HG02938 (cell line): ENCODE data around the gene AMBRA1.
"Not testable (repeated sequence)": the region's sequence is repeated elsewhere in the genome, so short reads cannot be mapped to it uniquely, and the experiment has no call there.

ENCODE experiments used
- ATAC-seq: cut with Tn5 transposase; IDR thresholded peaks from one replicate; pipeline ENCODE4 v1.9.1; 2021; ENCODE audit warnings: mild to moderate bottlenecking, moderate library complexity; ENCODE audit not compliant: unreplicated experiment

The AMBRA1 gene

GRCh38 chr11:46534711-46535110 lies 59.1 kb downstream of the AMBRA1 start:
- ATAC-seq: no peak

GRCh38 chr11:46533396-46534100 lies 60.3 kb downstream of the AMBRA1 start:
- no peak for ATAC-seq

GRCh38 chr11:46529928-46530574 lies 63.8 kb downstream of the AMBRA1 start:
- ATAC-seq: no peak

GRCh38 chr11:46529095-46529905 lies 64.5 kb downstream of the AMBRA1 start:
- peak; percentile 66 for ATAC-seq

GRCh38 chr11:46528445-46529094 lies 65.3 kb downstream of the AMBRA1 start:
- no peak for ATAC-seq

- ATAC-seq: no peak
Observed at GRCh38 chr11:46527591-46528130, 66.2 kb downstream of the AMBRA1 start.

- ATAC-seq: no peak
Observed at GRCh38 chr11:46526216-46527215, 67.3 kb downstream of the AMBRA1 start.

- ATAC-seq: no peak
Observed at GRCh38 chr11:46524201-46524770, 69.5 kb downstream of the AMBRA1 start.

- ATAC-seq: no peak
Observed at GRCh38 chr11:46523290-46523689, 70.5 kb downstream of the AMBRA1 start.

- no peak for ATAC-seq
Observed at GRCh38 chr11:46522682-46523281, 71.0 kb downstream of the AMBRA1 start.

- no peak for ATAC-seq
Observed at GRCh38 chr11:46521961-46522681, 71.7 kb downstream of the AMBRA1 start.

GRCh38 chr11:46520971-46521745 lies 72.7 kb downstream of the AMBRA1 start:
- ATAC-seq: no peak

- ATAC-seq: no peak
Observed at GRCh38 chr11:46519351-46519750, 74.5 kb downstream of the AMBRA1 start.

GRCh38 chr11:46518928-46519327 lies 74.9 kb downstream of the AMBRA1 start:
- ATAC-seq: not testable (repeated sequence)

GRCh38 chr11:46514370-46514769 lies 79.5 kb downstream of the AMBRA1 start:
- no peak for ATAC-seq

- ATAC-seq: no peak
Observed at GRCh38 chr11:46513934-46514342, 79.9 kb downstream of the AMBRA1 start.

GRCh38 chr11:46512261-46512881 lies 81.5 kb downstream of the AMBRA1 start:
- no peak for ATAC-seq
